AG09309 (cell line): Measurements from ENCODE around the gene ROMO1.
A peak's percentile ranks its signal among the peaks of the same experiment; 100 is the strongest.

Source experiments
- DNase-seq: peaks from one replicate; pipeline ENCODE4 v3.0.0-alpha.2; 2010; ENCODE audit warnings: low read depth
- H3K4me3 ChIP-seq: 2 replicates; pipeline ENCODE4 v1.5.1; 2011; ENCODE audit warnings: mild to moderate bottlenecking, low read depth, low read length, moderate library complexity; ENCODE audit not compliant: control insufficient read depth
- TF ChIP-seq, protein P1 (sequence below): IDR thresholded peaks from 2 replicates; pipeline ENCODE4 v1.5.1; 2011; ENCODE audit warnings: mild to moderate bottlenecking, low read depth, low read length, inconsistent platforms; ENCODE audit not compliant: insufficient read depth, control insufficient read depth; ENCODE audit errors: missing control alignments

The ROMO1 gene

DNA sequence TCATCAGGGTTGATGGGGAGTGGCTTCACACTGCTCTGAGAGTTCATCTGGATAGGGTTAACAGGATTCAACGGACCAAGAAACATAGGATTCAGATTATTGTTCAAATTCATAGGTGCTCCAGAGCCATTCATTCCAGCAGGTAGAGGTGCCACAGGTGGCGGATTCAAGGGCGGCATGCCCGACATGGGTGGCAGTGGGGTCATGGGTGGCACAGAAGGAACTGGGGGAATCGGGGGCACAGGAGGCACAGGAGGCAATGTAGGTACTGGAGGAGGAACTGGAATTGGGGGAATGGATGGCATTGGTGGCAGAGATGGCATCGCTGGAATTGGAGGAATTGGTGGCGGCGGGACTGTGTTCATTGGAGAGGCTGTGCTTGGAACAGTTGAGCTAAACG is 44.8 kb upstream of the ROMO1 start:
- H3K4me3 ChIP-seq: no peak overlapping the region
- DNase-seq: no peak
- TF ChIP-seq, protein P1, sequence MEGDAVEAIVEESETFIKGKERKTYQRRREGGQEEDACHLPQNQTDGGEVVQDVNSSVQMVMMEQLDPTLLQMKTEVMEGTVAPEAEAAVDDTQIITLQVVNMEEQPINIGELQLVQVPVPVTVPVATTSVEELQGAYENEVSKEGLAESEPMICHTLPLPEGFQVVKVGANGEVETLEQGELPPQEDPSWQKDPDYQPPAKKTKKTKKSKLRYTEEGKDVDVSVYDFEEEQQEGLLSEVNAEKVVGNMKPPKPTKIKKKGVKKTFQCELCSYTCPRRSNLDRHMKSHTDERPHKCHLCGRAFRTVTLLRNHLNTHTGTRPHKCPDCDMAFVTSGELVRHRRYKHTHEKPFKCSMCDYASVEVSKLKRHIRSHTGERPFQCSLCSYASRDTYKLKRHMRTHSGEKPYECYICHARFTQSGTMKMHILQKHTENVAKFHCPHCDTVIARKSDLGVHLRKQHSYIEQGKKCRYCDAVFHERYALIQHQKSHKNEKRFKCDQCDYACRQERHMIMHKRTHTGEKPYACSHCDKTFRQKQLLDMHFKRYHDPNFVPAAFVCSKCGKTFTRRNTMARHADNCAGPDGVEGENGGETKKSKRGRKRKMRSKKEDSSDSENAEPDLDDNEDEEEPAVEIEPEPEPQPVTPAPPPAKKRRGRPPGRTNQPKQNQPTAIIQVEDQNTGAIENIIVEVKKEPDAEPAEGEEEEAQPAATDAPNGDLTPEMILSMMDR: no peak

DNA sequence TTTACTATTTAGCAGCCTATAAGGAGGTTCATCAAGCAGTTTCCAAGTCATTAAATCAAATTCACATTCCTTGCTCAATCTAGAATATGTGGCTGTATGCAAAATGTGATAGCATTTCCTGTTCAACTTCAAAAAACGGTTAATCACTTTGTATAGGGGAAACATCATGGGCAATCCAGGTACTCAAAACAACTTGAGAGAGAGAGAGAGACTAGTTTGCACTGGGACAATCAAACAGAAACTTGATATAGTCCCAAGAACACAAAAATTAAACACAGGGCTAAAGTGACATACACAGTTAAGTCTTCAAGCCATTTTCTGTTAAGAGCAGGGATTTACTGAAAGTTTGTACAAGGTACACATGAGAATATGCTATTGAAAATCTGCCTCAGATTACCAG is 41.9 kb upstream of the ROMO1 start:
- no peak for DNase-seq
- H3K4me3 ChIP-seq: no peak overlapping the region
- TF ChIP-seq, protein P1: no peak

DNA sequence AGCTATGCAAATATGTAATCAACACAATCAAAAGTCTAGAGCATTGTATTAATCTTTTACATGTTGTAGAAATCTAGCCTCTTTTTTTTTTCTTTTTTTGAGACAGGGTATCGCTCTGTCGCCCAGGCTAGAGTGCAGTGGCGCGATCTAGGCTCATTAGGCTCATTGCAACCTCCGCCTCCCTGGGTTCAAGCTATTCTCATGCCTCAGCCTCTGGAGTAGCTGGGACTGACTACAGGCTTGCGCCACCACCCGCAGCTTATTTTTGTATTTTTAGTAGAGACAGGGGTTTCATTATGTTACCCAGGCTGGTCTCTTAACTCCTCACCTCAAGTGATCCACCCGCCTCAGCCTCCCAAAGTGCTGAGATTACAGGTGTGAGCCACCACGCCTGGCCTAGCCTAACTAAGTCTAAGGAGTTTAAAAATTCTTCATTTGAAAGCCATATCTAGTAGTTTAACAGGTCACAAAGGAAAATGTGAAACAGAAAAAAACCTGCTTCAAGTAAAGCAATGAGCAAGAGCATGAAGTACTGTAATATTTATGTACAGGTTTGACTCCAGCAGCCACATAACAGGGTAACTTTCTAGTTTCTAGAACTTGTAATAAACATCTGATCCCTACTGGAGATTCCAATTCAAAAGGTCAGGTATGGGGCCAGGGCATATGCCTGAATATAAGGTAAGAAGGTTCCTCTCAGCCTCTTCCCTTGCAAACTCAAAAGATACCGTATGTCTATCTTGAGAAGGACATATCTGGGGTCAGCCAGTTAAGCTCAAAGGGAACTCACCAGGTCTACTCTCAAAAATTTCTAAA is 38.9 kb upstream of the ROMO1 start:
- no peak for DNase-seq
- no peak overlapping the region for H3K4me3 ChIP-seq
- TF ChIP-seq, protein P1: no peak

DNA sequence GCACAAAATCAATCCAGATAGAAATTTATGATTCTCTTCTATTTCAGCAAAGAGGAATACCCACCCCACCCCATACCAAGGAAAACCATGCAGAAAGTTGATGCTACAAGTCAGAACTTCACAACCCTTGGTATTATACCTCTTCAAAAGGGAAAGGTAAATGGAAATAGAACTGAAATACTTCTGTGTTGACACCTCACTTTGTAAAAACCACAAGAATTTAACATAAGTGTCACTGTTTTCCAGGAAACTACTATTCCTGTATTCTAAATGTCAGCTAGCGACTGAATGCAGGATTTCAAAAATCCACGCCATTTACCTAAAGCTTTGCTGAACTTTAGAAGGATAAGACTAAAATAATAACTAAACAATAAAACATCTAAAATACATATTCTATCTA is 38.2 kb upstream of the ROMO1 start:
- DNase-seq: no peak
- TF ChIP-seq, protein P1: no peak
- H3K4me3 ChIP-seq: no peak overlapping the region

DNA sequence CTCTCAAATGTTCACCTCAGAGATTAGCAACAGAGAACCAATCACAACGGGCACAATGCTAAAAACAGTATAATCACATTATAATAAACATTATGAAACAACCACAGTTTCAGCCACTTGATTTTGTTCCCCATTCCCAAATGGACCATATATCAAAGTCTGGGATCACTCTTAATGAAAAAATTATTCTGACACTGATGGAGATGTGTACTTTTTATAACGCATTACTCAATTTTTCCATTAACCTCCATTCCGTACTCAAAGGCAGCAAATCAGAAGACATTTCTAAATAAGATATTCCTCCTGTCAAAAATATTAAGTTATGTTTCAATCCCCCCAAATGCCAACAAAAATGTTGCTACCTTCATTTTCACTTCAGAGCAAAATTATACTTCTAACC is 37.3 kb upstream of the ROMO1 start:
- no peak for DNase-seq
- H3K4me3 ChIP-seq: no peak overlapping the region; the same call in 1 of the 2 replicates
- TF ChIP-seq, protein P1: no peak

DNA sequence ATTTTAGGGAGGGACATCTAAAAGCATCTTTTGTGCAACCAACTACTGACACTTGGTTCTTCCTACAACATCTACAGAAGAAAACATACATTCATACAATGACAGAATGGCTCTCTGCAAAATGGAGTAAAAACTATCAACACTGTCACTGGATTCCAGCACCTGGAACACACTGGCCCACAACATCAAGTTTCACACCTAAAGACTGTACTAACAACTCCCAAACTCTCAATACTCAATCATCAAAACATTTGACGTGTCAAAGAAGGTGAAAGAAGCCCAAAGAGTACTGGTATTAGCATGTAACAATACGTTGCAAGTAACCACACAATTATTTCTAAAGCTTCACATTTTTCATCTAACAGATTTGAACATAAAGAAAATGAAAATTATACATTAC is 36.7 kb upstream of the ROMO1 start:
- H3K4me3 ChIP-seq: peak overlapping the region; percentile 86; the same call in 1 of the 2 replicates
- TF ChIP-seq, protein P1: no peak
- DNase-seq: no peak
